Ishikawa (cell line): ENCODE measurements around the gene ZNF383.

Experiments
- CEBPB ChIP-seq: IDR thresholded peaks from 2 replicates; pipeline ENCODE4 v1.6.1; 2012
- CREB1 ChIP-seq: IDR thresholded peaks from 2 replicates; pipeline ENCODE4 v1.6.1; 2012; ENCODE audit warnings: low read depth
- EP300 ChIP-seq: IDR thresholded peaks from 2 replicates; pipeline ENCODE4 v1.6.1; 2012; ENCODE audit warnings: borderline replicate concordance
- NFIC ChIP-seq: IDR thresholded peaks from 2 replicates; pipeline ENCODE4 v1.6.1; 2012
- RAD21 ChIP-seq: IDR thresholded peaks from 2 replicates; pipeline ENCODE4 v1.6.1; 2012; ENCODE audit warnings: low read depth
- TAF1 ChIP-seq: IDR thresholded peaks from 2 replicates; pipeline ENCODE4 v1.6.1; 2012; ENCODE audit warnings: low read depth, mild to moderate bottlenecking
- TEAD4 ChIP-seq: IDR thresholded peaks from 2 replicates; pipeline ENCODE4 v1.6.1; 2012
- ZBTB7A ChIP-seq: IDR thresholded peaks from 2 replicates; pipeline ENCODE4 v1.6.1; 2012; ENCODE audit warnings: low read depth
- TF ChIP-seq, protein P1 (sequence below): IDR thresholded peaks from 2 replicates; pipeline ENCODE4 v1.6.1; 2012; ENCODE audit warnings: low read depth, mild to moderate bottlenecking
- TF ChIP-seq, protein P2 (sequence below): IDR thresholded peaks from 2 replicates; pipeline ENCODE4 v1.6.1; 2012

DNA sequence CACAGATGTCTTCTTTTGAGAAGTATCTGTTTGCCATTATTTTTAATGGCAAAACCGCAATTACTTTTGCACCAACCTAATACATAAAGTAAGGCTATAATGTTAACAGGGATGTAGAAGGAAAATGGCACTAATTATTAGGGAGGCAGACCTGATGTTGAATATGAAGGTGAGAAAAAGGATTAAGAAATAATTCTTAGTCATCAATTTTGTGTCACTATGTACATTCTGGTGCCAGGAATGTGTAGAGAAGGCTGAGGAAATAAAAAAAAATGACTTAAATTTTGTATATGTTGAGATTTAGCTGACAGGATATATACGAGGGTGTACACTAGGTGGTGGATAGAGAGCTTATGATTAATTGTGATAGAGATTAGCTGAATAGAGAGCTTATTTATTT lies 20.2 kb upstream of the ZNF383 start:
- no peak for TF ChIP-seq RAD21
- TF ChIP-seq, protein P1, sequence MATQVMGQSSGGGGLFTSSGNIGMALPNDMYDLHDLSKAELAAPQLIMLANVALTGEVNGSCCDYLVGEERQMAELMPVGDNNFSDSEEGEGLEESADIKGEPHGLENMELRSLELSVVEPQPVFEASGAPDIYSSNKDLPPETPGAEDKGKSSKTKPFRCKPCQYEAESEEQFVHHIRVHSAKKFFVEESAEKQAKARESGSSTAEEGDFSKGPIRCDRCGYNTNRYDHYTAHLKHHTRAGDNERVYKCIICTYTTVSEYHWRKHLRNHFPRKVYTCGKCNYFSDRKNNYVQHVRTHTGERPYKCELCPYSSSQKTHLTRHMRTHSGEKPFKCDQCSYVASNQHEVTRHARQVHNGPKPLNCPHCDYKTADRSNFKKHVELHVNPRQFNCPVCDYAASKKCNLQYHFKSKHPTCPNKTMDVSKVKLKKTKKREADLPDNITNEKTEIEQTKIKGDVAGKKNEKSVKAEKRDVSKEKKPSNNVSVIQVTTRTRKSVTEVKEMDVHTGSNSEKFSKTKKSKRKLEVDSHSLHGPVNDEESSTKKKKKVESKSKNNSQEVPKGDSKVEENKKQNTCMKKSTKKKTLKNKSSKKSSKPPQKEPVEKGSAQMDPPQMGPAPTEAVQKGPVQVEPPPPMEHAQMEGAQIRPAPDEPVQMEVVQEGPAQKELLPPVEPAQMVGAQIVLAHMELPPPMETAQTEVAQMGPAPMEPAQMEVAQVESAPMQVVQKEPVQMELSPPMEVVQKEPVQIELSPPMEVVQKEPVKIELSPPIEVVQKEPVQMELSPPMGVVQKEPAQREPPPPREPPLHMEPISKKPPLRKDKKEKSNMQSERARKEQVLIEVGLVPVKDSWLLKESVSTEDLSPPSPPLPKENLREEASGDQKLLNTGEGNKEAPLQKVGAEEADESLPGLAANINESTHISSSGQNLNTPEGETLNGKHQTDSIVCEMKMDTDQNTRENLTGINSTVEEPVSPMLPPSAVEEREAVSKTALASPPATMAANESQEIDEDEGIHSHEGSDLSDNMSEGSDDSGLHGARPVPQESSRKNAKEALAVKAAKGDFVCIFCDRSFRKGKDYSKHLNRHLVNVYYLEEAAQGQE, result no peak
- no peak for TF ChIP-seq EP300
- TF ChIP-seq, protein P2, sequence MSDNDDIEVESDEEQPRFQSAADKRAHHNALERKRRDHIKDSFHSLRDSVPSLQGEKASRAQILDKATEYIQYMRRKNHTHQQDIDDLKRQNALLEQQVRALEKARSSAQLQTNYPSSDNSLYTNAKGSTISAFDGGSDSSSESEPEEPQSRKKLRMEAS, result no peak
- no peak for TF ChIP-seq TAF1
- TF ChIP-seq CREB1, result no peak
- TF ChIP-seq ZBTB7A, result no peak
- no peak for TF ChIP-seq NFIC
- no peak for TF ChIP-seq CEBPB
- TF ChIP-seq TEAD4, result no peak
